ENCODE data around the gene ZFYVE1.
"Not testable (repeated sequence)": the region's sequence is repeated elsewhere in the genome, so short reads cannot be mapped to it uniquely, and the experiment has no call there.

Gene ZFYVE1

GRCh38 chr14:73004641-73005040, 22.3 kb downstream of the ZFYVE1 start:
- DNase-seq (ENCODE audit: low read depth), result not testable (repeated sequence)

- DNase-seq (ENCODE audit: low read depth), result no peak
These were observed 23.2 kb downstream of the ZFYVE1 start for GRCh38 chr14:73003681-73004080.

- no peak for DNase-seq (ENCODE audit: low read depth)
These were observed 26.8 kb downstream of the ZFYVE1 start for GRCh38 chr14:73000073-73000472.

- DNase-seq (ENCODE audit: low read depth), result no peak
These were observed 27.6 kb downstream of the ZFYVE1 start for GRCh38 chr14:72999316-72999715.

- no peak for DNase-seq (ENCODE audit: low read depth)
These were observed 28.5 kb downstream of the ZFYVE1 start for GRCh38 chr14:72998252-72998903.

- DNase-seq (ENCODE audit: low read depth), result no peak
These were observed 30.0 kb downstream of the ZFYVE1 start for GRCh38 chr14:72996916-72997315.

GRCh38 chr14:72990171-72990570, 36.7 kb downstream of the ZFYVE1 start:
- DNase-seq (ENCODE audit: low read depth), result no peak

GRCh38 chr14:72986857-72987256, 40.0 kb downstream of the ZFYVE1 start:
- DNase-seq (ENCODE audit: low read depth), result no peak

- DNase-seq (ENCODE audit: low read depth), result no peak
These were observed 40.7 kb downstream of the ZFYVE1 start for GRCh38 chr14:72986214-72986613.

GRCh38 chr14:72982146-72982708, 44.7 kb downstream of the ZFYVE1 start:
- DNase-seq (ENCODE audit: low read depth), result no peak

- no peak for DNase-seq (ENCODE audit: low read depth)
These were observed 46.0 kb downstream of the ZFYVE1 start for GRCh38 chr14:72980863-72981262.

GRCh38 chr14:72978856-72979255, 48.0 kb downstream of the ZFYVE1 start:
- no peak for DNase-seq (ENCODE audit: low read depth)

- peak; percentile 32 for DNase-seq (ENCODE audit: low read depth)
These were observed 51.1 kb downstream of the ZFYVE1 start for GRCh38 chr14:72975770-72976169.

GRCh38 chr14:72974661-72975060, 52.2 kb downstream of the ZFYVE1 start:
- DNase-seq (ENCODE audit: low read depth), result no peak

GRCh38 chr14:72970824-72971434, 56.0 kb downstream of the ZFYVE1 start:
- DNase-seq (ENCODE audit: low read depth), result no peak

- no peak for DNase-seq (ENCODE audit: low read depth)
These were observed 56.8 kb downstream of the ZFYVE1 start for GRCh38 chr14:72970058-72970630.

GRCh38 chr14:72968316-72968715, 58.6 kb downstream of the ZFYVE1 start:
- no peak for DNase-seq (ENCODE audit: low read depth)

GRCh38 chr14:72966038-72966437, 60.9 kb downstream of the ZFYVE1 start:
- no peak for DNase-seq (ENCODE audit: low read depth)

GRCh38 chr14:72965249-72965648, 61.7 kb downstream of the ZFYVE1 start:
- DNase-seq (ENCODE audit: low read depth), result peak; percentile 67

GRCh38 chr14:72962829-72963312, 64.0 kb downstream of the ZFYVE1 start:
- peak; percentile 96 for DNase-seq (ENCODE audit: low read depth)

GRCh38 chr14:72962336-72962754, 64.6 kb downstream of the ZFYVE1 start:
- peak; percentile 40 for DNase-seq (ENCODE audit: low read depth)

GRCh38 chr14:72961579-72962335, 65.1 kb downstream of the ZFYVE1 start:
- peak; percentile 75 for DNase-seq (ENCODE audit: low read depth)

All from ELR (cell line).